SK-N-SH (cell line): ENCODE data around the gene CELSR1. TPM values are rescaled to one million over a fixed set of nuclear protein-coding genes. Genes with fewer than 3 reads are reported as not detected.

Experiments
- CTCF ChIA-PET: fragments of 300-600, 350-600 bp; formaldehyde crosslinking; extraction: SDS; loops from one replicate; lab custom pipeline; 2021; lab: Yijun Ruan, JAX
- POLR2A ChIA-PET: fragments of 350-600 bp; sonication (Branson Sonifier 250); formaldehyde crosslinking; extraction: SDS; loops from one replicate; lab custom pipeline; 2020; ENCODE audit warnings: antibody characterized with exemption, inconsistent platforms; lab: Yijun Ruan, JAX
- DNase-seq: peaks from one replicate; pipeline ENCODE4 v3.0.0; 2012
- H2AFZ ChIP-seq: fragments of 200-600 bp; sonication (generic); 2 replicates; pipeline ENCODE4 v1.8.1; 2016; ENCODE audit warnings: antibody characterized with exemption, mild to moderate bottlenecking, low read depth
- H3F3A ChIP-seq: fragments of 200-600 bp; sonication (generic); replicated peaks from 2 replicates; pipeline ENCODE3; 2016; ENCODE audit warnings: antibody characterized with exemption, mild to moderate bottlenecking; ENCODE audit not compliant: insufficient read depth
- H3K27ac ChIP-seq, 2 experiments: fragments of 200-500 bp in 1 of 2; fragments of 200-600 bp in 1 of 2; sonication (Bioruptor generic) in 1 of 2; sonication (generic), shearing (Covaris generic) in 1 of 2; 2 replicates each; pipeline versions ENCODE4 v1.5.1 to v1.6.1; 2014 to 2016; ENCODE audit warnings: low read depth in 2 of 2, inconsistent platforms in 1 of 2, low read length in 1 of 2, mild to moderate bottlenecking in 1 of 2, mixed read lengths in 1 of 2
- H3K27me3 ChIP-seq: fragments of 200-600 bp; sonication (generic), shearing (Covaris generic); 2 replicates; pipeline ENCODE4 v1.6.1; 2016; ENCODE audit warnings: mixed run types; ENCODE audit not compliant: insufficient read depth
- H3K36me3 ChIP-seq, 2 experiments: fragments of 200-500 bp in 1 of 2; fragments of 200-600 bp in 1 of 2; sonication (Bioruptor generic) in 1 of 2; sonication (generic) in 1 of 2; replicated peaks in 1 of 2; 2 replicates each; pipeline versions ENCODE3 to v1.5.1; 2014 to 2016; ENCODE audit warnings: low read length in 1 of 2, mild to moderate bottlenecking in 1 of 2; ENCODE audit not compliant: insufficient read depth in 2 of 2, control insufficient read depth in 1 of 2
- H3K4me1 ChIP-seq, 2 experiments: fragments of 200-500 bp in 1 of 2; fragments of 200-600 bp in 1 of 2; sonication (Bioruptor generic) in 1 of 2; sonication (generic), shearing (Covaris generic) in 1 of 2; 2 replicates each; pipeline versions ENCODE4 v1.5.1 to v1.6.1; 2014 to 2016; ENCODE audit warnings: low read depth in 1 of 2, low read length in 1 of 2, mixed run types in 1 of 2; ENCODE audit not compliant: insufficient read depth in 2 of 2, control insufficient read depth in 1 of 2
- H3K4me2 ChIP-seq: fragments of 200-600 bp; sonication (generic), shearing (Covaris generic); 2 replicates; pipeline ENCODE4 v1.6.1; 2017; ENCODE audit warnings: mixed run types
- H3K4me3 ChIP-seq, 2 experiments: fragments of 200-500 bp in 1 of 2; fragments of 200-600 bp in 1 of 2; sonication (Bioruptor generic) in 1 of 2; sonication (generic), shearing (Covaris generic) in 1 of 2; 2 replicates each; pipeline versions ENCODE4 v1.5.1 to v1.8.1; 2014 to 2016; ENCODE audit warnings: low read depth in 2 of 2, inconsistent platforms in 1 of 2, low read length in 1 of 2, mild to moderate bottlenecking in 1 of 2, mixed read lengths in 1 of 2, moderate library complexity in 1 of 2
- H3K79me2 ChIP-seq: fragments of 200-600 bp; sonication (generic); 2 replicates; pipeline ENCODE4 v1.8.1; 2017; ENCODE audit warnings: mild to moderate bottlenecking; ENCODE audit not compliant: insufficient read depth
- H3K9ac ChIP-seq: fragments of 200-600 bp; sonication (generic); 2 replicates; pipeline ENCODE4 v1.6.1; 2017; ENCODE audit warnings: mixed run types
- H3K9me2 ChIP-seq: fragments of 200-600 bp; sonication (generic); 2 replicates; pipeline ENCODE4 v1.6.1; 2017; ENCODE audit warnings: mixed run types
- H3K9me3 ChIP-seq: fragments of 200-600 bp; sonication (generic); 2 replicates; pipeline ENCODE4 v1.6.1; 2017; ENCODE audit warnings: mixed run types, mild to moderate bottlenecking, moderate library complexity
- H4K20me1 ChIP-seq: fragments of 200-600 bp; sonication (generic); 2 replicates; pipeline ENCODE4 v1.6.1; 2017; ENCODE audit warnings: mild to moderate bottlenecking, mixed run types; ENCODE audit not compliant: insufficient read depth
- ELF1 ChIP-seq: IDR thresholded peaks from 2 replicates; pipeline ENCODE4 v1.4.0; 2012
- EP300 ChIP-seq, 2 experiments: IDR thresholded peaks; 2 replicates each; pipeline versions ENCODE4 v1.4.0 to v1.6.1; 2012; ENCODE audit warnings: borderline replicate concordance in 1 of 2, low read depth in 1 of 2, low read length in 1 of 2
- FOSL2 ChIP-seq: IDR thresholded peaks from 2 replicates; pipeline ENCODE4 v1.4.0; 2012; ENCODE audit warnings: low read depth, mild to moderate bottlenecking, moderate library complexity, borderline replicate concordance
- FOXJ3 ChIP-seq: sonication (generic); formaldehyde crosslinking; IDR thresholded peaks from 2 replicates; pipeline ENCODE4 v1.5.1; 2020; ENCODE audit warnings: mild to moderate bottlenecking, missing genetic modification reagents
- GATA2 ChIP-seq: sonication (generic); formaldehyde crosslinking; IDR thresholded peaks from 2 replicates; pipeline ENCODE4 v1.5.0; 2020; ENCODE audit warnings: mild to moderate bottlenecking, missing genetic modification reagents
- JUND ChIP-seq: IDR thresholded peaks from 2 replicates; pipeline ENCODE4 v1.4.0; 2012
- MEF2A ChIP-seq: IDR thresholded peaks from 2 replicates; pipeline ENCODE4 v1.4.0; 2012; ENCODE audit warnings: low read depth, borderline replicate concordance
- NFIC ChIP-seq: IDR thresholded peaks from 2 replicates; pipeline ENCODE4 v1.4.0; 2012; ENCODE audit warnings: borderline replicate concordance
- NRF1 ChIP-seq: IDR thresholded peaks from 2 replicates; pipeline ENCODE4 v1.6.1; 2012; ENCODE audit warnings: low read depth, mild to moderate bottlenecking, low read length
- POLR2AphosphoS5 ChIP-seq: IDR thresholded peaks from 2 replicates; pipeline ENCODE4 v1.6.1; 2012; ENCODE audit warnings: low read depth, low read length
- RAD21 ChIP-seq: IDR thresholded peaks from 2 replicates; pipeline ENCODE4 v1.6.1; 2012; ENCODE audit warnings: mild to moderate bottlenecking, low read length
- RFX5 ChIP-seq: IDR thresholded peaks from 2 replicates; pipeline ENCODE4 v1.6.1; 2012; ENCODE audit warnings: mild to moderate bottlenecking, improper control_type of control experiment, low read length
- SIN3A ChIP-seq: IDR thresholded peaks from 2 replicates; pipeline ENCODE4 v1.6.1; 2012; ENCODE audit warnings: low read depth, mild to moderate bottlenecking, low read length, moderate library complexity, borderline replicate concordance
- TCF12 ChIP-seq: IDR thresholded peaks from 2 replicates; pipeline ENCODE4 v1.4.0; 2012
- TEAD4 ChIP-seq: IDR thresholded peaks from 2 replicates; pipeline ENCODE4 v1.4.0; 2012; ENCODE audit warnings: mild to moderate bottlenecking, borderline replicate concordance; ENCODE audit not compliant: insufficient read depth
- USF2 ChIP-seq: fragments of 150-350 bp; IDR thresholded peaks from 2 replicates; pipeline ENCODE4 v1.6.1; 2017; ENCODE audit warnings: antibody characterized with exemption, low read length, low read depth, borderline replicate concordance
- YY1 ChIP-seq: IDR thresholded peaks from 2 replicates; pipeline ENCODE4 v1.4.0; 2012; ENCODE audit warnings: low read depth, mild to moderate bottlenecking
- WGBS: methylation state at CpG from one replicate; pipeline ENCODE4 v1.1.6; 2017; ENCODE audit warnings: low lambda C conversion rate; 5-methylcytosine and 5-hydroxymethylcytosine counted together
- polyA plus RNA-seq, 3 experiments: library from polyadenylated mRNA; depleted of rRNA; stranded (reverse); fragments of >200 nt; gene quantifications; 2 replicates each; pipeline ENCODE4 v1.2.3, GENCODE V29; 2012
- TF ChIP-seq, protein P1 (sequence below): IDR thresholded peaks from 2 replicates; pipeline ENCODE4 v1.4.0; 2012; ENCODE audit warnings: low read depth, borderline replicate concordance
- TF ChIP-seq, protein P2 (sequence below): IDR thresholded peaks from 2 replicates; pipeline ENCODE4 v1.4.0; 2012; ENCODE audit warnings: low read depth
- TF ChIP-seq, protein P3 (sequence below): IDR thresholded peaks from 2 replicates; pipeline ENCODE4 v1.4.0; 2012; ENCODE audit warnings: low read depth, borderline replicate concordance

Gene CELSR1
- polyA plus RNA-seq, 1 of the 3 experiments (the other 2 are of a cell fraction) = 5.0 TPM

DNA sequence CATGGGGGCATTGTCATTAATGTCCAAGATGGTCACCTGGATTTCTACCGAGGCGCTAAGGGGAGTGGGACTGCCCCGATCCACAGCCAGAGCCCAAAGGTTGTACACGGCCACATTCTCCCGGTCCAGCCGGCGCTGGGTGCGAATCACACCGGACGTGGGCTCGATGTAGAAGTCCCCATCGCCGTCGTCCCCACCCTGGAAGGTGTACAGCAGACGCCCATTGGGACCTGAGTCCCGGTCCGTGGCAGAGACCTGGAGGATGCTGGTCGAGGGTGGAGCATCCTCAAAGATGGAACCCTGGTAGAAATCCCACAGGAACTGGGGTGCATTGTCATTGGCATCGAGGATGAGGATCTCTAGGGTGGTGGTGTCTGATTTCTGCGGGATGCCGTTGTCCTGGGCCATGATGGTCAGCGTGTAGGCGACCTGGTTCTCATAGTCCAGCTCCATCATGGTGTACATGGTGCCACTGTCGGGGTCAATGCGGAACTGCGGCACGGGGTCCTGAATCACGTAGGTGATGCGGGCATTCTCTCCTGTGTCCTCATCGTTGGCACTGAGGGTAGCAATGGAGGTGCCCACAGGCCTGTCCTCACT, 3.1 kb downstream of the CELSR1 start:
- Histone ChIP-seq H3K4me3 (no peak overlapping the region), H3K4me1 (peaks cover 0 to 4% of the 10 kb centered on the region in 2 experiments; a peak in 1 of 4 replicates), H3K36me3 (no peaks in the 10 kb centered on the region), H3K4me2 (no peak overlapping the region), H3K79me2 (no peaks in the 10 kb centered on the region), H3K9me3 (no peaks in the 10 kb centered on the region), H3K27ac (no peak overlapping the region), H4K20me1 (no peaks in the 10 kb centered on the region), H3K9me2 (no peaks in the 10 kb centered on the region), H3K27me3 (peaks cover 8% of the 10 kb centered on the region; the same call in 1 of the 2 replicates), H3F3A (no peaks in the 10 kb centered on the region), H2AFZ (no peak overlapping the region), H3K9ac (no peak overlapping the region)
- no peak for DNase-seq
- 91% methylated on average over 21 of the region's 30 CpGs for WGBS
- TF ChIP-seq, protein P1, sequence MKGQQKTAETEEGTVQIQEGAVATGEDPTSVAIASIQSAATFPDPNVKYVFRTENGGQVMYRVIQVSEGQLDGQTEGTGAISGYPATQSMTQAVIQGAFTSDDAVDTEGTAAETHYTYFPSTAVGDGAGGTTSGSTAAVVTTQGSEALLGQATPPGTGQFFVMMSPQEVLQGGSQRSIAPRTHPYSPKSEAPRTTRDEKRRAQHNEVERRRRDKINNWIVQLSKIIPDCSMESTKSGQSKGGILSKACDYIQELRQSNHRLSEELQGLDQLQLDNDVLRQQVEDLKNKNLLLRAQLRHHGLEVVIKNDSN = no peak
- TF ChIP-seq, protein P2, sequence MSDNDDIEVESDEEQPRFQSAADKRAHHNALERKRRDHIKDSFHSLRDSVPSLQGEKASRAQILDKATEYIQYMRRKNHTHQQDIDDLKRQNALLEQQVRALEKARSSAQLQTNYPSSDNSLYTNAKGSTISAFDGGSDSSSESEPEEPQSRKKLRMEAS = no peak
- TF ChIP-seq MEF2A (no peak), NRF1 (no peak), SIN3A (no peak), POLR2AphosphoS5 (no peak), JUND (no peak), EP300 (IDR thresholded peaks at IDR 0.05; ENCODE audit: borderline replicate concordance in 1 of 2, low read depth in 1 of 2, low read length in 1 of 2) (no peak), YY1 (no peak), TCF12 (no peak), NFIC (no peak), GATA2 (CRISPR knock-in tag) (no peak), RAD21 (no peak), ELF1 (no peak), FOSL2 (no peak), TEAD4 (no peak), USF2 (no peak), RFX5 (no peak), FOXJ3 (CRISPR knock-in tag) (no peak)
- TF ChIP-seq, protein P3, sequence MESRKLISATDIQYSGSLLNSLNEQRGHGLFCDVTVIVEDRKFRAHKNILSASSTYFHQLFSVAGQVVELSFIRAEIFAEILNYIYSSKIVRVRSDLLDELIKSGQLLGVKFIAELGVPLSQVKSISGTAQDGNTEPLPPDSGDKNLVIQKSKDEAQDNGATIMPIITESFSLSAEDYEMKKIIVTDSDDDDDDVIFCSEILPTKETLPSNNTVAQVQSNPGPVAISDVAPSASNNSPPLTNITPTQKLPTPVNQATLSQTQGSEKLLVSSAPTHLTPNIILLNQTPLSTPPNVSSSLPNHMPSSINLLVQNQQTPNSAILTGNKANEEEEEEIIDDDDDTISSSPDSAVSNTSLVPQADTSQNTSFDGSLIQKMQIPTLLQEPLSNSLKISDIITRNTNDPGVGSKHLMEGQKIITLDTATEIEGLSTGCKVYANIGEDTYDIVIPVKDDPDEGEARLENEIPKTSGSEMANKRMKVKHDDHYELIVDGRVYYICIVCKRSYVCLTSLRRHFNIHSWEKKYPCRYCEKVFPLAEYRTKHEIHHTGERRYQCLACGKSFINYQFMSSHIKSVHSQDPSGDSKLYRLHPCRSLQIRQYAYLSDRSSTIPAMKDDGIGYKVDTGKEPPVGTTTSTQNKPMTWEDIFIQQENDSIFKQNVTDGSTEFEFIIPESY = no peak
- POLR2A ChIA-PET = no interaction called here
- CTCF ChIA-PET = interaction anchor here (0.6 to 3.8 kb wide), 5 partner anchors 8 to 956 kb away, joined by 3 to 26 read pairs (median 9); no protein-coding TSS in a partner anchor
